ENCODE results near the gene ZBED1.
"Not testable (repeated sequence)": the region's sequence is repeated elsewhere in the genome, so short reads cannot be mapped to it uniquely, and the experiment has no call there.

Gene ZBED1

DNA sequence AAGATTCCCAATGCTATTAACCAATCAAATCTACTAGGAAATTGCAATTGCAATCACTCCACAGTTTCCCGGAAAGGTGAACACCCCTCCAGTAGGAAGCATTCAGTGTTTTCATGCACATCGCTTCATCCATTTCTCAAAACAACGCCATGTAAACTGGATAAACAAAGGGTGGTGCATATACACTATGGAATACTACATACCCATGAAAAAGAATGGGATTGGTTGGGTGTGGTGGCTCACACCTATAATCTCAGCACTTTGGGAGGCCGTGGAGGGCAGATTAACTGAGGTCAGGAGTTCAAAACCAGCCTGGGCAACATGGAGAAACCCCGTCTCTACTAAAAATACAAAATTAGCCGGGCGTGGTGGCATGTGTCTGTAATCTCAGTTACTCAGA is 29.1 kb downstream of the ZBED1 start:
- no peak for DNase-seq

DNA sequence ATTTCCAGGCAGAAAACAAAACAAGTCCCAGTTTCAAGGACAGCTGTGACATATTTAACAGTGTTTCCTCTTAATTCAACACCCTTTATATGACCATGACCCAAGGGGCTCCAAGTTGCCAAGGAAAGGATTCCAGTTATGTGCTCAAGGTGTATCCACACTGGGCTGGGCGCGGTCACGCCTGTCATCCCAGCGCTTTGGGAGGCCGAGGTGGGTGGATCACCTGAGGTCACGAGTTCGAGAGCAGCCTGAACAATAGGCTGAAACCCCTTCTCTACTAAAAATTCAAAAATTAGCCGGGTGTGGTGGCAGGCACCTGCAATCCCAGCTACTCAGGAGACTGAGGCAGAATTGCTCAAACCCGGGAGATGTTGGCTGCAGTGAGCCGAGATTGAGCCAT is 29.6 kb downstream of the ZBED1 start:
- not testable (repeated sequence) for DNase-seq

DNA sequence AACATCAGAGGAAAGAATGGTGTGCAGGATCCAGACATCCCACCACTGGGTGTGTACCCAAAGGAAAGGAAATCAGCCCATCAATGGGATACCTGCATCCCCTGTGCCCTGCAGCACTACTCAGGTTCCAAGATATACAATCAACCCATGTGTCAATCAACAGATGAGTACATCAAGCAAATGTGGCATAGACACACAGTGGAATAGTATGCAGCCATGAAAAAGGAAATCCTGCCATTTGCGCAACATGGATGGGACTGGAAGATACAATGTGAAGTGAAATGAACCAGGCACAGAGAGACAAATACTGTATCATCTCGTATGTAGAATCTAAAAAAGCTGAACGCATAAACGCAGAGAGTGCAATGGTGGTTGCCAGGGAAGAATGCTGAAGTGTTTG is 30.9 kb downstream of the ZBED1 start:
- not testable (repeated sequence) for DNase-seq

DNA sequence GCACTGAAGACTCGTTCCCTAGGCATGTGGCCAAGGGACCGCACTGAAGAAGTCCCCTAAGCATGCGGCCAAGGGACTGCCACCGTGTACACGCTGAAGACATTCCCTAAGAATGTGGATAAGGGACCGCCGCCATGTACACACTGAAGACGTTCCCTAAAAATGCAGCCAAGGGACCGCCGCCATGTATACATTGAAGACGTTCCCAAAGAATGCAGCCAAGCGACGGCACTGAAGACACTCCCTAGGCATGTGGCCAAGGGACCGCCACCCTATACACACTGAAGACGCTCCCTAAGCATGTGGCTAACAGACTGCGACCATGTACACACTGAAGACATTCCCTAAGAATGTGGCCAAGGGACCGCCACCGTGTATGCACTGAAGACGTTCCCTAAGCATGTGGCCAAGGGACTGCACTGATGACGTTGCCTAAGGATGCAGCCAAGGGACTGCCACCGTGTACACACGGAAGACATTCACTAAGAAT is 31.5 kb downstream of the ZBED1 start:
- DNase-seq = no peak

- no peak for DNase-seq
Observed at GRCh38 chrX:2468261-2469195, 32.2 kb downstream of the ZBED1 start.

DNA sequence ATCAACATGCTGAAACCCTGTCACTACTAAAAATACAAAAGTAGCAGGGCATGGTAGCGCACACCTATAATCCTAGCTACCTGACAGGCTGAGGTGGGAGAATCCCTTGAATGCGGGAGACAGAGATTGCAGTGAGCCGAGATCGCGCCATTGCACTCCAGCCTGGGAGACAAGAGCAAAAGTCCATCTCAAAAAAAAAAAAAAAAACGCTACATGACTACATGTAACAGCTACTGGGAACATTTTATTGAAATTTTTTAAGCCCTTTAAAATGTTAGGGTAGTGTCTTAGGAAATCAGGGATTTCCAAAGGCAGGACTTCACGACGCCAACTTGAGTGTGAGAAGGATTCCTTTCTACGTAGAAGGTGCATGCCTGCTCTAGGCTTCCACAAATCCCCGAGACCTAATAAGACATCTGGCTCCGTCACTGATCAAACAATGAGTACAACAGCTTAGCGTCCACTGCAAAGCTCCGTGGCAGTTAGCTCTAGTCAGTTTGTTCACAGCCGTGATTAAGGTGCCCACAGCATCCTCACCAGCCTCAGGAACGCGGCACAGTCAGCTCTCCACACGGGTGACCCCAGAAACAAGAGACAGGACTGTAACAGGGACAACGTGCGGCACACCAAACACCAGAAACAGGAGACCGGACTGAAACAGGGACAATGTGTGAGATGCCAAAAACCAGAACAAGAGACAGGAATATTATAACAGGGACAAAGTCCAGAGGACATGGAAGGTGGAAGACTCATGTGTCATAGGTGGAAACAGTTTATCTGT is 33.7 kb downstream of the ZBED1 start:
- DNase-seq = no peak

DNA sequence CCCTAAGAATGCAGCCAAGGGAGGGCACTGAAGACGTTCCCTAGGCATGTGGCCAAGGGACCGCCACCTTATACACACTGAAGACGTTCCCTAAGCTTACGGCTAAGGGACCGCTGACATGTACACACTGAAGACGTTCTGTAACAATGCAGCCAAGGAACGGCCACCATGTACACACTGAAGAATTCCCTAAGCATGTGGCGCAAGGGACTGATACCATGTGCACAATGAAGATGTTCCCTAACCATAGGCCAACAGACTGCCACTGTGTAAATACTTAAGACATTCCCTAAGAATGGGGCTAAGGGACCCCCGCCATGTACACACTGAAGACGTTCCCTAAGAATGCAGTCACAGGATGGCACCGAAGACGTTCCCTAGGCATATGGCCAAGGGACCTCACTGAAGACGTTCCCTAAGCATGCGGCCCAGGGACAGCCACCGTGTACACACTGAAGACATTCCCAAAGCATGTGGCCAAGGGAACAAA is 36.1 kb downstream of the ZBED1 start:
- DNase-seq = no peak

GRCh38 chrX:2463973-2464676 is 36.7 kb downstream of the ZBED1 start:
- no peak for DNase-seq

GRCh38 chrX:2463481-2463880 is 37.3 kb downstream of the ZBED1 start:
- not testable (repeated sequence) for DNase-seq

GRCh38 chrX:2462780-2463179 is 38.0 kb downstream of the ZBED1 start:
- DNase-seq = no peak

DNA sequence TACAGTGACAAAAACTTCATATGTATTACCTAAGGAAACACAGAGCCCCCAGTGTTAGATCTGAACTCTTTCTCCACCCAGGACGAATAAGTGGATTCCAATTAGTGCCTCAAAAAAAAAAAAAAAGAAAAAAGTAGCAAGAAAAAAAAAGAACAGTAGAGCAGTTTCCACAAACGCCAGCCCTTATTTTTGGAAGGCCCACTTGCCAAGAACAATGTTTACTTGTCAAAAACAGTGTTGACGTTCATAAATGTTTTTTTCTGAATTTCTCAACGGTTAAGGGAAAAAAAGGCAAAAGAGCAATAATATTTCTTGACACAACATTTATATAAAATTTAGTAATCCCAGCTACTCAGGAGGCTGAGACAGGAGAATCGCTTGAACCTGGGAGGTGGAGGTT is 38.7 kb downstream of the ZBED1 start:
- no peak for DNase-seq

GRCh38 chrX:2461711-2462016 is 39.1 kb downstream of the ZBED1 start:
- no peak for DNase-seq

GRCh38 chrX:2460821-2461710 is 39.7 kb downstream of the ZBED1 start:
- DNase-seq = not testable (repeated sequence)

GRCh38 chrX:2460048-2460447 is 40.7 kb downstream of the ZBED1 start:
- not testable (repeated sequence) for DNase-seq

DNA sequence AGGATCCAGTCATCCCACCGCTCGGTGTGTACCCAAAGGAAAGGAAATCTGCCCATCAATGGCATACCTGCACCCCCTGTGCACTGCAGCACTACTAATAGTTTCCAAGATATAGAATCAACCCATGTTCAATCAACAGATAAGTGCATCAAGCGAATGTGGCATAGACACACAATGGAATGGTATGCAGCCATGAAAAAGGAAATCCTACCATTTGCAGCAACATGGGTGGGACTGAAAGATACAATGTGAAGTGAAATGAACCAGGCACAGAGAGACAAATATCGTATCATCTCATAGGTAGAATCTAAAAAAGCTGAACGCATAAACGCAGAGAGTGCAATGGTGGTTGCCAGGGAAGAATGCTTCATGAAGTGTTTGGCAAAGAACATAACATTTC is 42.5 kb downstream of the ZBED1 start:
- DNase-seq = no peak

DNA sequence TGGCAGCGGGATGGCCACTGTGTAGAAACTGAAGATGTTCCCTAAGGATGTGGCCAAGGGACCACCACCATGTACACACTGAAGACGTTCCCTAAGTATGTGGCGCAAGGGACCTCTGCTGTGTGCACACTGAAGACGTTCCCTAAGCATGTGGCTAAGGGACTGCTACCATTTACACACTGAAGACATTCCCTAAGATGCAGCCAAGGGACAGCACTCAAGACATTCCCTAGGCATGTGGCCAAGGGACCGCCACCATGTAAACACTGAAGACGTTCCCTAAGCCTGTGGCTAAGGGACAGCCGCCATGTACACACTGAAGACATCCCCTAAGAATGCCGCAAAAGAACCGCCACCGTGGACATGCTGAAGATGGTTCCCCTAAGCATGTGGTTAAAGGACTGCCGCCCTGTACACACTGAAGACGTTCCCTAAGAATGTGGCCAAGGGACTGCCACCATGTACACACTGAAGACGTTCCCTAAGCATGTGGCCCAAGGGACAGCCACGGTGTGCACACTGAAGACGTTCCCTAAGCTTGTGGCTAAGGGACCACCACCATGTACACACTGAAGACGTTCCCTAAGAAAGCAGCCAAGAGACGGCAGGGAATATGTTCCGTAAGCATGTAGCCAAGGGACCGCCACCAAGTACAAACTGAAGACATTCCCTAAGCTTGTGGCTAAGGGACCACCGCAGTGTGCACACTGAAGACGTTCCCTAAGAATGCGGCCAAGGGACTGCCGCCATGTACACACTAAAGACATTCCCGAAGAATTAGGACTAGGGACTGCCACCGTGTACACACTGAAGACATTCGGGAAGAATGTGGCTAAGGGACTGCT is 43.3 kb downstream of the ZBED1 start:
- DNase-seq = no peak

DNA sequence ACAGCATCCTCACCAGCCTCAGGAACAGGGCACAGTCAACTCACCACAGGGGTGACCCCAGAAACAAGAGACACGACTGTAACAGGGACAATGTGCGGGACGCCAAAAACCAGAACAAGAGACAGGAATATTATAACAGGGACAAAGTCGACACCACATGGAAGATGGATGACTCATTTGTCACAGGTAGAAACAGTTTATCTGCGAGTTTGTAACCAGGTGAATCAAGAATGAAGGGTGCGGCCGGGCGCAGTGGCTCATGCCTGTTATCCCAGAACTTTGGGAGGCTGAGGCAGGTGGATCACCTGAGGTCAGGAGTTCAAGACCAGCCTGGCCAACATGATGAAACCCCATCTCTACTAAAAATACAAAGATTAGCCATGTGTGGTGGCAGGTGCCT is 44.7 kb downstream of the ZBED1 start:
- DNase-seq = not testable (repeated sequence)

- not testable (repeated sequence) for DNase-seq
Observed at GRCh38 chrX:2454620-2455019, 46.2 kb downstream of the ZBED1 start.

- no peak for DNase-seq
Observed at GRCh38 chrX:2452799-2453198, 48.0 kb downstream of the ZBED1 start.

GRCh38 chrX:2452317-2452784 is 48.4 kb downstream of the ZBED1 start:
- no peak for DNase-seq
